A549 (cell line): ENCODE results near the gene CMTR1. TPM values are rescaled to one million over a fixed set of nuclear protein-coding genes. Genes with fewer than 3 reads are reported as not detected.

Experiments used
- ATAC-seq, 2 experiments: fragments of 200-7000 bp in 1 of 2; fragments of >200 bp in 1 of 2; cut with Nextera tagmentation in 1 of 2; cut with Tn5 transposase in 1 of 2; 3 replicates each; pipeline versions ENCODE4 v1.8.0 to v1.9.1; 2018 to 2020; ENCODE audit warnings: mild to moderate bottlenecking in 1 of 2, moderate library complexity in 1 of 2
- CTCF ChIA-PET: fragments of 300-600 bp; sonication (Branson Sonifier 250); formaldehyde crosslinking; extraction: SDS; loops from one replicate; lab custom pipeline; 2021; ENCODE audit warnings: antibody characterized with exemption, inconsistent platforms; lab: Yijun Ruan, JAX
- POLR2A ChIA-PET: fragments of 350-600 bp; formaldehyde crosslinking; extraction: SDS; loops from one replicate; lab custom pipeline; 2021; ENCODE audit warnings: antibody characterized with exemption, inconsistent platforms; lab: Yijun Ruan, JAX
- DNase-seq, 2 experiments: peaks; one replicate each; pipeline versions ENCODE4 v3.0.0 to v3.0.0-alpha.2; 2011 to 2016; ENCODE audit warnings: low read depth in 1 of 2, low spot score in 1 of 2
- FAIRE-seq: peaks from 2 replicates; lab custom pipeline; 2011; peaks lifted over from hg19 to GRCh38; lab: Jason Lieb, UNC
- H3K27ac ChIP-seq, 2 experiments: fragments of >200 bp; sonication (Bioruptor Twin); formaldehyde crosslinking; 3 replicates each; pipeline ENCODE4 v1.5.1; 2016 to 2017
- H3K4me1 ChIP-seq: fragments of >200 bp; sonication (Bioruptor Twin); formaldehyde crosslinking; 3 replicates; pipeline ENCODE4 v1.6.1; 2016
- H3K4me2 ChIP-seq: fragments of >200 bp; sonication (Bioruptor Twin); formaldehyde crosslinking; 3 replicates; pipeline ENCODE4 v1.6.1; 2016
- H3K4me3 ChIP-seq: fragments of >200 bp; sonication (Bioruptor Twin); formaldehyde crosslinking; 3 replicates; pipeline ENCODE4 v1.5.1; 2016
- H3K9me3 ChIP-seq: fragments of >200 bp; sonication (Bioruptor Twin); formaldehyde crosslinking; 3 replicates; pipeline ENCODE4 v1.6.1; 2016
- E2F6 ChIP-seq: IDR thresholded peaks from 2 replicates; pipeline ENCODE4 v1.6.1; 2012; ENCODE audit warnings: low read depth, borderline replicate concordance
- EHMT2 ChIP-seq: fragments of 200-600 bp; sonication (generic); IDR thresholded peaks from 2 replicates; pipeline ENCODE4 v1.6.1; 2016; ENCODE audit warnings: antibody characterized with exemption, low read depth, mild to moderate bottlenecking, moderate library complexity
- EP300 ChIP-seq, 2 experiments: fragments of >200 bp; sonication (Bioruptor Twin); formaldehyde crosslinking; IDR thresholded peaks; 2 replicates in 1 of 2; 3 replicates in 1 of 2; pipeline ENCODE4 v1.6.1; 2016 to 2017
- ESRRA ChIP-seq: fragments of 150-350 bp; IDR thresholded peaks from 2 replicates; pipeline ENCODE4 v1.6.1; 2014; ENCODE audit warnings: mild to moderate bottlenecking, low read length, borderline replicate concordance
- FOSL2 ChIP-seq, 2 experiments: fragments of 450-650 bp in 1 of 2; fragments of >200 bp in 1 of 2; sonication (Bioruptor Twin) in 1 of 2; formaldehyde crosslinking; IDR thresholded peaks; 2 replicates each; pipeline versions ENCODE4 v1.5.0 to v1.6.1; 2016 to 2020; ENCODE audit warnings: mild to moderate bottlenecking in 1 of 2, moderate library complexity in 1 of 2
- FOXS1 ChIP-seq: fragments of 250-450 bp; sonication (Bioruptor Pico); IDR thresholded peaks from 2 replicates; pipeline ENCODE4 v1.5.0; 2020; ENCODE audit warnings: mild to moderate bottlenecking, moderate library complexity
- HOXA7 ChIP-seq: fragments of 250-450 bp; sonication (Bioruptor Pico); IDR thresholded peaks from 2 replicates; pipeline ENCODE4 v1.5.0; 2020; ENCODE audit warnings: mild to moderate bottlenecking, moderate library complexity
- JUN ChIP-seq, 2 experiments: fragments of >200 bp; sonication (Bioruptor Twin); formaldehyde crosslinking; IDR thresholded peaks; 2 replicates in 1 of 2; 3 replicates in 1 of 2; pipeline ENCODE4 v1.6.1; 2016 to 2017
- KDM5A ChIP-seq: fragments of 200-600 bp; sonication (generic); IDR thresholded peaks from 2 replicates; pipeline ENCODE4 v1.6.1; 2016; ENCODE audit warnings: antibody characterized with exemption, mild to moderate bottlenecking
- MAZ ChIP-seq: fragments of 150-350 bp; IDR thresholded peaks from 2 replicates; pipeline ENCODE4 v1.6.1; 2014; ENCODE audit warnings: antibody characterized with exemption, low read depth, low read length, borderline replicate concordance
- MYC ChIP-seq: IDR thresholded peaks from 2 replicates; pipeline ENCODE4 v1.6.1; 2012; ENCODE audit warnings: mild to moderate bottlenecking, inconsistent platforms, low read length, improper control_type of control experiment, borderline replicate concordance
- PBX3 ChIP-seq: IDR thresholded peaks from 2 replicates; pipeline ENCODE4 v1.6.1; 2012
- PHF8 ChIP-seq: fragments of 200-600 bp; sonication (generic); IDR thresholded peaks from 2 replicates; pipeline ENCODE4 v1.6.1; 2016; ENCODE audit warnings: low read depth, mild to moderate bottlenecking, antibody characterized with exemption, moderate library complexity, borderline replicate concordance
- RARB ChIP-seq: fragments of 250-450 bp; sonication (Bioruptor Pico); IDR thresholded peaks from 2 replicates; pipeline ENCODE4 v1.8.0; 2021; ENCODE audit warnings: mild to moderate bottlenecking, moderate library complexity
- REST ChIP-seq: fragments of 200-600 bp; sonication (generic); IDR thresholded peaks from 2 replicates; pipeline ENCODE4 v1.6.1; 2016; ENCODE audit warnings: antibody characterized with exemption, mild to moderate bottlenecking, moderate library complexity
- TFCP2L1 ChIP-seq: fragments of 250-450 bp; sonication (Bioruptor Pico); IDR thresholded peaks from 2 replicates; pipeline ENCODE4 v1.5.0; 2021; ENCODE audit warnings: mild to moderate bottlenecking
- ZC3H11A ChIP-seq: fragments of 450-650 bp; IDR thresholded peaks from 2 replicates; pipeline ENCODE4 v1.6.1; 2014; ENCODE audit warnings: antibody characterized with exemption, mild to moderate bottlenecking
- WGBS: methylation state at CpG from one replicate; pipeline ENCODE4 v1.1.6; 2017; ENCODE audit errors: missing lambda C conversion rate; 5-methylcytosine and 5-hydroxymethylcytosine counted together
- polyA plus RNA-seq, 4 experiments: library from polyadenylated mRNA; depleted of rRNA in 3 of 4; stranded (reverse); fragments of >200 nt; fragmentation: RNase III in 1 of 4; extraction: RNeasy Plus Mini Kit Qiagen cat#74134 plus additional on column Dnase treatment in 1 of 4; gene quantifications; 2 replicates in 3 of 4; 3 replicates in 1 of 4; pipeline ENCODE4 v1.2.3, GENCODE V29; 2011 to 2017

Gene CMTR1
- polyA plus RNA-seq, 2 of the 4 experiments (the other 2 are of a cell fraction), result 17.0 to 17.8 TPM

- ChIA-PET POLR2A (no interaction called here), CTCF (interaction anchor here (1.6 kb wide), 1 partner anchor 24 kb away, joined by 3 read pairs; no protein-coding TSS in a partner anchor)
- FAIRE-seq (no peak), ATAC-seq (peak in 1 of 2 experiments; percentile 42; a peak in 1 of 6 replicates)
- no peaks in the 10 kb centered on the region for H3K9me3 ChIP-seq
- no peak overlapping the region for H3K27ac ChIP-seq
- H3K4me3 ChIP-seq, result no peak overlapping the region
- H3K4me1 ChIP-seq, result peaks cover 15% of the 10 kb centered on the region
- TF ChIP-seq KDM5A (no peak), FOXS1 (CRISPR knock-in tag) (no peak), E2F6 (no peak), PHF8 (no peak), PBX3 (no peak), TFCP2L1 (CRISPR knock-in tag) (no peak)
- TF ChIP-seq, all 56 proteins: peak for 0
- DNase-seq, result no peak
- 88% methylated on average over 4 of the region's 4 CpGs for WGBS
- no peak overlapping the region for H3K4me2 ChIP-seq
Observed at GRCh38 chr6:37524970-37525318, 91.9 kb downstream of the CMTR1 start.

GRCh38 chr6:37525460-37526357 is 92.7 kb downstream of the CMTR1 start:
- no peaks in the 10 kb centered on the region for H3K9me3 ChIP-seq

DNA sequence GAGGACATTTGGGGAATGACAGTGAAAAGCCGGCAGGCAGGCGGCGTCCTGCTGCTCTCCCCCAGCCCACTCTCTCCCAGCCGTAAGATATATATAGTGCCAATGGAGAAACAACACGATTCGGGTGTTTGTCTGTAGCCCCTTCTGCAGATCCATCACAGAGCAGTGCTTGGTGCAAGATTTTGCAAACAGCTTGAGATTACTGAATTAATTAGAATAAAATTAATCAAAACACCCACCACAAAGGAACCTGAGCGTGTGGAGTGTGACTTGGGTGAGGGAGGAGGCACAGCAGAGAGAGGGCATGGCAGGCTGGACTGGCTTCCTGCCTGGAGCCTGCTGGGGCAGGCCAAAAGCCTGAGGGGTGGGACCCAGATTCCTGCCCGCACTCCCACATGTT is 95.5 kb downstream of the CMTR1 start:
- WGBS, result 79% methylated on average over 8 of the region's 8 CpGs
- Histone ChIP-seq H3K4me1 (peaks cover 18% of the 10 kb centered on the region), H3K4me3 (no peak overlapping the region), H3K27ac (no peak overlapping the region), H3K9me3 (no peaks in the 10 kb centered on the region), H3K4me2 (no peak overlapping the region)
- ChIA-PET POLR2A (no interaction called here), CTCF (interaction anchor here (0.8 to 3.2 kb wide), 4 partner anchors 9 to 163 kb away, joined by 4 to 19 read pairs (median 4); no protein-coding TSS in a partner anchor)
- ATAC-seq (no peak), DNase-seq (no peak), FAIRE-seq (no peak)
- no peak for TF ChIP-seq HOXA7 (CRISPR knock-in tag)
- TF ChIP-seq EP300 (IDR thresholded peaks at IDR 0.05), result no peak
- no peak for TF ChIP-seq PHF8
- no peak for TF ChIP-seq ZC3H11A
- TF ChIP-seq FOSL2 (IDR thresholded peaks at IDR 0.05), result no peak
- TF ChIP-seq FOSL2 (CRISPR knock-in tag; IDR thresholded peaks at IDR 0.05), result no peak
- TF ChIP-seq RARB, result no peak
- TF ChIP-seq MYC, result no peak
- no peak for TF ChIP-seq ESRRA
- no peak for TF ChIP-seq REST
- no peak for TF ChIP-seq JUN (IDR thresholded peaks at IDR 0.05)

More at GRCh38 chr6:37525460-37526357, 92.7 kb downstream of the CMTR1 start:
- no peak for DNase-seq
- FAIRE-seq, result no peak
- Histone ChIP-seq H3K27ac (no peak overlapping the region), H3K4me1 (peaks cover 18% of the 10 kb centered on the region), H3K4me3 (no peak overlapping the region), H3K4me2 (no peak overlapping the region)
- ATAC-seq, result peak; percentile 48 to 55; a peak in 2 of 6 replicates
- ChIA-PET CTCF (interaction anchor here (3.2 kb wide), 1 partner anchor 12 kb away, joined by 19 read pairs; no protein-coding TSS in a partner anchor), POLR2A (no interaction called here)
- 61% methylated on average over 8 of the region's 12 CpGs for WGBS
- peak; percentile 89 for TF ChIP-seq REST
- no peak for TF ChIP-seq MAZ
- TF ChIP-seq EHMT2, result peak; percentile 62
